GM23338 (cell line): Measurements from ENCODE around the gene LILRA5. TPM values are rescaled to one million over a fixed set of nuclear protein-coding genes. Genes with fewer than 3 reads are reported as not detected.

Experiments used
- ATAC-seq: fragments of 200-7000 bp; cut with Tn5 transposase; 3 replicates; pipeline ENCODE4 v1.9.1; 2020
- DNase-seq: peaks from one replicate; pipeline ENCODE4 v3.0.0-alpha.2; 2015; ENCODE audit warnings: low spot score
- H2AFZ ChIP-seq: fragments of 200-600 bp; sonication (generic); 2 replicates; pipeline ENCODE4 v1.8.0; 2016; ENCODE audit warnings: antibody characterized with exemption, mild to moderate bottlenecking, moderate library complexity
- H3F3A ChIP-seq: fragments of 200-600 bp; sonication (generic); replicated peaks from 2 replicates; pipeline ENCODE4 v1.8.0; 2017; ENCODE audit warnings: antibody characterized with exemption, mixed run types, low read depth
- H3K27ac ChIP-seq: fragments of 200-600 bp; sonication (generic); 2 replicates; pipeline ENCODE4 v1.6.1; 2016; ENCODE audit warnings: low read depth
- H3K27me3 ChIP-seq: fragments of 200-600 bp; sonication (generic); 2 replicates; pipeline ENCODE4 v1.8.0; 2016; ENCODE audit warnings: mild to moderate bottlenecking, mixed run types, moderate library complexity; ENCODE audit not compliant: insufficient read depth
- H3K36me3 ChIP-seq: fragments of 200-600 bp; sonication (generic); 2 replicates; pipeline ENCODE4 v1.8.0; 2016; ENCODE audit warnings: mild to moderate bottlenecking; ENCODE audit not compliant: insufficient read depth
- H3K4me1 ChIP-seq: fragments of 200-600 bp; sonication (generic); 2 replicates; pipeline ENCODE4 v1.8.0; 2016; ENCODE audit warnings: mild to moderate bottlenecking, moderate library complexity; ENCODE audit not compliant: insufficient read depth
- H3K4me2 ChIP-seq: fragments of 200-600 bp; sonication (generic); 2 replicates; pipeline ENCODE4 v1.7.1; 2017; ENCODE audit warnings: mixed run types
- H3K4me3 ChIP-seq: fragments of 200-600 bp; sonication (generic); 2 replicates; pipeline ENCODE4 v1.6.1; 2016; ENCODE audit warnings: mixed run types
- H3K79me2 ChIP-seq: fragments of 200-600 bp; sonication (generic); replicated peaks from 2 replicates; pipeline ENCODE4 v1.8.0; 2017; ENCODE audit warnings: mild to moderate bottlenecking; ENCODE audit not compliant: insufficient read depth
- H3K9me2 ChIP-seq: fragments of 200-600 bp; sonication (generic); 2 replicates; pipeline ENCODE4 v1.8.0; 2017; ENCODE audit not compliant: insufficient read depth
- H4K20me1 ChIP-seq: fragments of 200-600 bp; sonication (generic); replicated peaks from 2 replicates; pipeline ENCODE4 v1.8.0; 2017; ENCODE audit warnings: mild to moderate bottlenecking; ENCODE audit not compliant: insufficient read depth
- H3K27ac Mint-ChIP-seq: 2 replicates; pipeline ENCODE4 v1.8.0; 2020; ENCODE audit warnings: inconsistent platforms, mild to moderate bottlenecking, moderate library complexity, mixed read lengths
- H3K27me3 Mint-ChIP-seq: 3 replicates; pipeline ENCODE4 v1.8.0; 2022; ENCODE audit warnings: low read depth, mild to moderate bottlenecking, moderate library complexity, mixed read lengths, inconsistent platforms; ENCODE audit not compliant: insufficient read depth, poor library complexity
- H3K36me3 Mint-ChIP-seq: 3 replicates; pipeline ENCODE4 v1.8.0; 2021; ENCODE audit warnings: low read depth, mild to moderate bottlenecking, inconsistent platforms, moderate library complexity, mixed read lengths
- H3K4me1 Mint-ChIP-seq: 3 replicates; pipeline ENCODE4 v1.8.0; 2020; ENCODE audit warnings: mild to moderate bottlenecking, inconsistent platforms, mixed read lengths
- H3K4me3 Mint-ChIP-seq: 3 replicates; pipeline ENCODE4 v1.8.0; 2021; ENCODE audit warnings: moderate library complexity, mild to moderate bottlenecking, inconsistent platforms, mixed read lengths
- H3K9me3 Mint-ChIP-seq: 3 replicates; pipeline ENCODE4 v1.8.0; 2020; ENCODE audit warnings: moderate library complexity, mild to moderate bottlenecking, inconsistent platforms, mixed read lengths
- CREB1 ChIP-seq: fragments of 250-450 bp; sonication (Bioruptor Pico); IDR thresholded peaks from 2 replicates; pipeline ENCODE4 v1.5.0; 2020; ENCODE audit warnings: low read depth, mild to moderate bottlenecking, moderate library complexity
- ETS1 ChIP-seq: IDR thresholded peaks from 2 replicates; pipeline ENCODE4 v1.6.1; 2016; ENCODE audit warnings: antibody characterized with exemption
- EZH2 ChIP-seq: fragments of 200-600 bp; sonication (generic); IDR thresholded peaks from one replicate; pipeline ENCODE4 v1.8.0; 2017; ENCODE audit warnings: antibody characterized with exemption, mild to moderate bottlenecking, low read depth; ENCODE audit not compliant: unreplicated experiment
- NANOG ChIP-seq: IDR thresholded peaks from 2 replicates; pipeline ENCODE4 v1.6.1; 2016; ENCODE audit warnings: antibody characterized with exemption, borderline replicate concordance
- ZNF114 ChIP-seq: fragments of 250-450 bp; sonication (Bioruptor Pico); IDR thresholded peaks from 2 replicates; pipeline ENCODE4 v1.5.0; 2020; ENCODE audit warnings: mild to moderate bottlenecking, moderate library complexity
- ZNF331 ChIP-seq: fragments of 250-450 bp; sonication (Bioruptor Pico); IDR thresholded peaks from 2 replicates; pipeline ENCODE4 v1.5.0; 2020; ENCODE audit warnings: low read depth, mild to moderate bottlenecking, moderate library complexity
- ZNF462 ChIP-seq: fragments of 250-450 bp; sonication (Bioruptor Pico); IDR thresholded peaks from 2 replicates; pipeline ENCODE4 v1.5.0; 2020; ENCODE audit warnings: mild to moderate bottlenecking, moderate library complexity
- polyA plus RNA-seq: library from polyadenylated mRNA; unstranded; fragments of >200 nt; fragmentation: Nextera tagmentation; extraction: Ambion mirVana; gene quantifications from 2 replicates; pipeline ENCODE4 v1.2.1, GENCODE V29; 2016
- total RNA-seq: library from RNA; depleted of rRNA; stranded (reverse); fragments of >200 nt; shearing (Covaris generic); gene quantifications from 2 replicates; pipeline ENCODE4 v1.2.3, GENCODE V29; 2014

The LILRA5 gene
- total and polyA plus RNA-seq, 2 experiments from 2014 or later: not detected

- H3K4me3 ChIP-seq: no peak overlapping the region
- no peaks in the 10 kb centered on the region for H3F3A ChIP-seq
- no peaks in the 10 kb centered on the region; the same call in 1 of the 3 replicates for H3K36me3 Mint-ChIP-seq
- no peaks in the 10 kb centered on the region for H3K4me1 ChIP-seq
- no peaks in the 10 kb centered on the region for H3K27me3 ChIP-seq
- no peak overlapping the region for H3K4me2 ChIP-seq
- peaks cover 6% of the 10 kb centered on the region for H3K27me3 Mint-ChIP-seq
- TF ChIP-seq CREB1 (CRISPR knock-in tag): no peak
- TF ChIP-seq ZNF114 (CRISPR knock-in tag): no peak
- TF ChIP-seq ETS1: no peak
- TF ChIP-seq EZH2: no peak
- no peak for TF ChIP-seq ZNF462 (CRISPR knock-in tag)
- TF ChIP-seq ZNF331: no peak
- TF ChIP-seq NANOG: no peak
- no peak overlapping the region for H2AFZ ChIP-seq
- H3K27ac Mint-ChIP-seq: no peak overlapping the region
- no peaks in the 10 kb centered on the region for H3K36me3 ChIP-seq
- no peak overlapping the region for H3K4me3 Mint-ChIP-seq
- H3K9me2 ChIP-seq: no peaks in the 10 kb centered on the region
- no peaks in the 10 kb centered on the region for H4K20me1 ChIP-seq
- no peak overlapping the region for H3K27ac ChIP-seq
- H3K4me1 Mint-ChIP-seq: peaks cover 8% of the 10 kb centered on the region
- ATAC-seq (no peak), DNase-seq (no peak)
- H3K79me2 ChIP-seq: no peaks in the 10 kb centered on the region
- no peaks in the 10 kb centered on the region for H3K9me3 Mint-ChIP-seq
These were observed 20.8 kb upstream of the LILRA5 start for GRCh38 chr19:54333586-54334298.
